GM19099 (cell line): ENCODE data around the gene NEU4.
A peak's percentile ranks its signal among the peaks of the same experiment; 100 is the strongest.

ENCODE experiments used
- POLR2A ChIP-seq: IDR thresholded peaks from 3 replicates; pipeline ENCODE4 v1.6.1; 2011; ENCODE audit warnings: low read depth; ENCODE audit not compliant: insufficient read length; ENCODE audit errors: extremely low read depth

The NEU4 gene

DNA sequence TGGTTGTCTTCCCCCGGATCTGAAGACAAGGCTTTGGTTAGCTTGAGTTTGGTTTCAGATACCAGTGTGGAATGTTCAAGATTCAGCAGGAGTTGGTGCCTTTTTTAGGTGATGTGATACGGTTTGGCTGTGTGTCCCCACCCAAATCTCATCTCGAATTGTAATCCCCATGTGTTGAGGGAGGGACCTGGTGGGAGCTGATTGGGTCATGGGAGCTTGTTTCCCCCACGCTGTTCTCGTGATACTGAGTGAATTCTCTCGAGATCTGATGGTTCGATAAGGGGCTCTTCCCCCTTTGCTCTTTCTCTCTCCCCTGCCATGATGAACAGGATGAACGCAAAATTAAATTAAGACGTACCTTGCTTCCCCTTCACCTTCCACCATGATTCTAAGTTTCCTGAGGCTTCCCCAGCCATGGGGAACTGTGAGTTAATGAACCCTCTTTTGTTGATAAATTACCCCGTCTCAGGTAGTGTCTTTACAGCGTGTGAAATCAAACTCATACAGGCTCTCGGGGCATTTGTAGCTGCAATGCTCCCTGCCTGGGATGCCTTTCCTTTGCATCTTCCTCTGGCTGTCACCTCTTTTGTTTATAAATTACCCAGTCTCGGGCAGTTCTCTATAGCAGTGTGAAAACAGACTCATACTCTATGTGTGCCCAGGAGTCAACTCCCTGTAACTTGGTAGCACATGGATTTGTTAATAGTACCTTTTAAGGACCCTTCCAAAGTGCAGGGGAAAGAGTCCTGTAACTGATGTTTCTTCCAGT is 28.4 kb downstream of the NEU4 start:
- TF ChIP-seq POLR2A, result no peak

DNA sequence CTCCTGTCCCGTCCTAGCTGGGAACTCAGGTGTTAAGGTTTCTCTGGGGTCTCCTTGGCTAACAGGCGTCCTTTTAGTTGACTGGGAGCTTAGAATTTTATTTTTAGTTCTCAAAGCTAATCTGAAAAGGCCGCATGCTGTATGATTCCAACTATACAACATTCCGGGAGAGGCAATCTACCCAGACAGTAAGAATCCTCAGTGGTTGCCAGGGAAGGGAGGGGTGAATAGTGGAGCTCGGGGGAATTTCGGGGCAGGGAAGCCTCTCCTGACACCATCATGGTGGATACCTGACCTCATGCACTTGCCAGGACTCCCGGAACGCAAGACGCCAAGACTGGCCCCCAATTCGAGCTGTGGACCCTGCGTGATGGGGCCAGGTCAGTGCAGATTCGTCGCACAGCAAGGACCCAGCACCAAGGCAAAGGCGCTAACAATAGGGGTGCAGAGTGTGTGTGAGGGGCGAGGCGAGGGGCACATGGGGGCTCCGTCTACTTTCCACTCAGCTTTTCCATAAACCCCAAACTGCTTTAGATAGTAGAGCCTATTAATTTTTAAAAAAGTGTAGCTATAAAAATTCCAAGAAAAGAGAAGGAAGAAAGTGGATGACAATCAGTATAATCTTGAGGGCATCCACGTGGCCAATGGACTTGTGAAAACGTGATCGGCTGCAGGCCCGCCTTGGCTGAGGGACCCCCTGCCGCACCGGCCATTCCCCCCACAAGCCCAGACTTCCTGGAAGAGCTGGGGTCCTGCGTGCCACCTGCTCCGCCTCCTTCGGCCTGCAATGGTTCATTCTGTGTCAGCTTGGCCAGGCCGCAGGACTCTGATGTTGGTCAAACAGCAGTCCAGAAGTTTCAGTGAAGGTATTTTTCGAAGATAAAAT is 32.4 kb downstream of the NEU4 start:
- TF ChIP-seq POLR2A, result no peak

DNA sequence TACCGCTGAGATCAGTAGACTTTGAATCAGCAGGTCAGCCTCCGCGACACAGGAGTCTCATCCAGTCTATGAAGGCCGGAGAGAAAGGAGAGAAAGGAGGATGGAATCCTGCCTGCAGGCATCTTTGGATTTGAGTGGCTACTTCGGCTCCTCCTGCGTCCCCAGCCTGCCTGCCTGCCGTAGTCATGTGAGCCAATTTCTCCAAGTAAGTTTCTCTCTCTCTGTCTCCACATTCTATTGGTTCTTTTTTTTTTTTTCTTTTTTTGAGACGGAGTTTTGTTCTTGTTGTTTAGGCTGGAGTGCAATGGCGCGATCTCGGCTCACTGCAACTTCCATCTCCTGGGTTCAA is 33.0 kb downstream of the NEU4 start:
- TF ChIP-seq POLR2A, result no peak

DNA sequence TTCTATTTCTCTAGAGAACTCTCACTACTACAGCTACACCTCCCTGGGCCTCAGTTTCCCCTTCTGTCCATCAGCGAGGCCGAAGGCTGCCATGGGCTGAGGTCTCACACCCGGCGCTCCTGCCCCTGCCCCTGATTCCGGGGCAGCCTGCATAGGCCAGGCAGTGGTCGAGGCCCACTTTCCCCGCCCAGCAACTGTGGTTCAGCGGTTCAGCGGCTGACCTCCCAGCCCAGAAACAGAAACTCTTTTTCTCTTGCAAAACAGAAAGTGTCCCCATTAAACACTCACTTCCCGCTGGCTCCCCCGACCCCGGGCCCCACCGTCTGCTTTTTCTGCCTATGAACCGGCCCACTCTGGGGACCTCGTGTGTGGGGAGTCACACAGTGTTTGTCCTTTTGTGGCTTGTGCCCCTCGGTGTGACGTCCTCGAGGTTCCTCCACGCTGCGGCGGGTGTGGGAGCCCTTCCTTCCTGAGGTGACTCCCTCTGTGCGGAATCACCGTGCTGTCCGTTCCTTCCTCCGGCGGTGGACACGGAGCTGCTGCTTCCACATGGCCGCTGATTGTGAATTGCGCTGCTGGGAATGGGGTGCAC is 33.7 kb downstream of the NEU4 start:
- peak; percentile 50 for TF ChIP-seq POLR2A

DNA sequence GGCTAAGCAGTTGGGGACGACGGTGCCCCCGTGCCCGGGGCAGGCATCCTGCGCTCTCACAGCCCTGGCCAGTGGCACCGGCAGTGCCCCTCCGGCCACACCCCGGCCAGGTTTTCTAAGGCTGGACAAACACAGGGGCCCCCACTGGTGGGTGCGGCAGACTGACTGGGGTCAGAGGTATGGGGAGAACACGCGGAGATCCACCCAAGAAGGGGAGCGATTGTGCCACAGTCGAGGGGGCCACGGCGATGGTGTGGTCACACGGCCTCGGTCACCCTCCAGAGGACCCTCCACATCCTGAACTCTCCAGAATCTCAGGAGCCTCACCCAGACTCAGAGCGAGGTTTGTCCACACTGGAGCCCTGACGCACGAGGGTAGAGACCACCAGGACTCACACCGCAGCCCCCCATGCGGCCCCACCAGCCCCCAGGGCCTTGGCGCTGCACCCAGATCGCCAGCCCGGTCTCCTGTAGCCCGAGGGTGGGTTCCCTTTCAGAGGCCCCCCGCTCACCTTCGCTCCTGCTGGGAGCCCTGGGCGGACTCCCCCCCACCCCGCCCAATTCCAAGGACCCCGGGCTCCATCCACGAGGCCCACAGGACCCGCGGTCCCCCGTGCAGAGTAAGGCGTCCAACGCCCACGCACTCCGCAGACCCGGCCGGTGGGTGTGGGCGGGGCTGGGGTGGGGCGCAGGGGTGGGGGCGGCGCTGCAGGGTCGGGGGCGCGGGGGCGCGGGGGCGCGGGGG is 34.5 kb downstream of the NEU4 start:
- no peak for TF ChIP-seq POLR2A

DNA sequence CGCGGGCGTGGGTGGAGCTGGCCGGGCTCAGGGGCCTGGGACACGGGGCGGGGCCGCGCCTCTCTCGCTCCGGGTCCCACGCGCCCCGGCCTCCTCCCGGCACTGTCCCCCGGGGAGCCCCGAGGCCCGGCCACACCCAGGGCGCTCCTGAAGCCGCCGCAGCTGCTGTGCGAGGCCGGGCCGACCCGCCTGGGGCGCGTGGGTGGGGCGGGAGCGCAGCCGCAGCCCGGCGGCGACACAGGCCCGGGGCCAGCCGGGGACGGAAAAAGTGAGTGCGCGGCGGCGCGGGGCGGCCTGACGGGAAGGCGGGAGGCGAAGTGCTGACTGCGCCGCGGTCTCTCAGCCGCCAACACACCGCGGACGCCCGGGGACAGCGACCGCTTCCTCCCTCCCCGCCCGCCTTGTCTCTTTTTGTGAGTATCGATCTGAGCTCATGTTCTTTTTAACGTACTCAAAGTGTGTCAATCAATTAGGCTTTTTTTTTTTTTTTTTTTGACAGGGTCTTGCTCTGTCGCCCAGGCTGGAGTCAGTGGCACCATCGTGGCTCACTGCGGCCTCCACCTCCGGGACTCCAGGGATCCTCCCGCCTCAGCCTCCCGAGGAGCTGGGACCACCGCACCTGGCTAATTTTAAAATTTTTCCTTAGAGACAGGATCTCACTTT is 35.2 kb downstream of the NEU4 start:
- TF ChIP-seq POLR2A, result peak; percentile 44

DNA sequence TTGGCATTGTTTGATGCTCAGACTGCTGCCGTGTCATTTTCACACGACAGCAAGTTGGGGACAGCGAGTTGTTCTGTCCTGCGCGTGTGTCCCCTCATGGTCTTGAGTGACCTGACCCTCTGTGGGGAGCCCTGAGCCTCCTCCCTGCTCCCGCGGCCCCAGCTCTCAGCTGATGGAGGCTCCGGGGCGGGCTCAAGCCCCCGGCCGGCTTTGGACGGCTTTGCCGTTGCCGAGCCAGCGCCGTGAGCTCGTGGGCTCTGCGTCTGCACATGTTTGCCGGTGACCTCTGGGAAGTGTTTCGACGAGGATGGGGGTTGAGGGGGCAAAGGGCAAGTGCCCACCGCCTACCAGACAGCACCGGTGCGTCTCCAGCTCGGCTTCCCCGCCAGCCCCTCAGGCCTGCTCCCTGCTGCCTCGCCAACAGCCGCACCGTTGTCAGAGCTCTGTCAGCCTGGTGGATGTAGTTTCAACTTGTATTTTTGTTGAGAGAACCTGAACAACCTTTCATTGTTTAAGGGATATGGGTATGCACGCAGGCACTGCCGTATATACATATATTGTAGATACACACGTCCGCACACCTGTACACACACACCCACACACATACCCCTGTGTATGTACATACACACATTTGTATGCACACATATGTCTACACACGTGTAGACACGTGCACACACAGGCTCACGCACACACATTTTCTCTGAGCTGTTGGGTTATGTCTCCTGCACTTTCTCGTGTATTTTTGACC is 36.0 kb downstream of the NEU4 start:
- no peak for TF ChIP-seq POLR2A

DNA sequence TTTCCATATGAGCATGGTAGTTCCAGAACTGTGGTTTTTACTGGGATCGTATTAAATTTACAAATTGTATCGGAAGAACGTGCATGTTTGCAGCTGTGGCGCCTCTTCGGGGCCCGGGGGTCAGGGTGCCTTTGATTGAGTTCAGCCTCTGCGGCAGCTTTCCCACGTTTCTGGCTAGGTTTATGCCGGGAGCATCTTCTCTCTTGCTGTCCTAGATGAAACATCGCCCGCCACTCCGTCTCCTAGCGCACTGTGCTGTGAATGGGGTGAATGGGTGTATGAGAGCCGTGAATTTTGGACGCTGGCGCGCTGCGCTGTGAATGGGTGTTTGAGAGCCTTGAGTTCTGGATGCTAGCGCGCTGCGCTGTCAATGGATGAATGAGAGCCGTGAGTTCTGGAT is 37.4 kb downstream of the NEU4 start:
- TF ChIP-seq POLR2A, result no peak

DNA sequence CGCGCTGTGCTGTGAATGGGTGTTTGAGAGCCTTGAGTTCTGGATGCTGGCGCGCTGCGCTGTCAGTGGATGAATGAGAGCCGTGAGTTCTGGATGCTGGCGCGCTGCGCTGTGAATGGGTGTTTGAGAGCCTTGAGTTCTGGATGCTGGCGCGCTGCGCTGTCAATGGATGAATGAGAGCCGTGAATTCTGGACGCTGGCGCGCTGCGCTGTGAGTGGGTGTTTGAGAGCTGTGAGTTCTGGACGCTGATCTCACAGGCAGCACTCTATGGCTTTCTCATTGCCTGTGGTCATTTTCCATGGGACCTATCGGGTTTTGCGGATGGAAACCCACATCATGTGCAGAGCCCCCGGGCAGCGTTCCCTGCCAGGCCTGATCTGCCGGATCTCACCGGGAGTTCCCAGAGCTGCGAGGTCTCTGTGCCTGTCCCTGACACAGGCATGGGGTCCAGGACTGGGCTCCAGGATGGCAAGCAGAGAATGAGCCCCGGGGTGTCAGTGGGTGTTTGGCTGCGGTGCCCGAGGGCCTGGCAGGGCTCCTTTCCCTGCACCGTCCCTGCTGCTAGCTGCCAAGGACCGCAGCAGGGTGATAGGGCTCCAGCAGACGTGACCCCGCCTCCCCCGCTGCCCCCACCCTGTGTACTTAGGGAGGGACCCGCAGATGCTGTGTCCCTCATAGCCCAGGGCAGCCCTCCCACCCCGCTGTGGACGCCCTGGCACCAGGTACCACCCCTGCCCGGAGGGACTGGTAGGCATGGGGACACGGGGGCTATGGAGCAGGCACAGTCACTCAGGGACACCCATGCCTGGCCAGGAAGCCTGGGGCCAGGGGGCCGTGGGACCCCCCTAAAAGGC is 40.0 kb downstream of the NEU4 start:
- TF ChIP-seq POLR2A, result no peak

DNA sequence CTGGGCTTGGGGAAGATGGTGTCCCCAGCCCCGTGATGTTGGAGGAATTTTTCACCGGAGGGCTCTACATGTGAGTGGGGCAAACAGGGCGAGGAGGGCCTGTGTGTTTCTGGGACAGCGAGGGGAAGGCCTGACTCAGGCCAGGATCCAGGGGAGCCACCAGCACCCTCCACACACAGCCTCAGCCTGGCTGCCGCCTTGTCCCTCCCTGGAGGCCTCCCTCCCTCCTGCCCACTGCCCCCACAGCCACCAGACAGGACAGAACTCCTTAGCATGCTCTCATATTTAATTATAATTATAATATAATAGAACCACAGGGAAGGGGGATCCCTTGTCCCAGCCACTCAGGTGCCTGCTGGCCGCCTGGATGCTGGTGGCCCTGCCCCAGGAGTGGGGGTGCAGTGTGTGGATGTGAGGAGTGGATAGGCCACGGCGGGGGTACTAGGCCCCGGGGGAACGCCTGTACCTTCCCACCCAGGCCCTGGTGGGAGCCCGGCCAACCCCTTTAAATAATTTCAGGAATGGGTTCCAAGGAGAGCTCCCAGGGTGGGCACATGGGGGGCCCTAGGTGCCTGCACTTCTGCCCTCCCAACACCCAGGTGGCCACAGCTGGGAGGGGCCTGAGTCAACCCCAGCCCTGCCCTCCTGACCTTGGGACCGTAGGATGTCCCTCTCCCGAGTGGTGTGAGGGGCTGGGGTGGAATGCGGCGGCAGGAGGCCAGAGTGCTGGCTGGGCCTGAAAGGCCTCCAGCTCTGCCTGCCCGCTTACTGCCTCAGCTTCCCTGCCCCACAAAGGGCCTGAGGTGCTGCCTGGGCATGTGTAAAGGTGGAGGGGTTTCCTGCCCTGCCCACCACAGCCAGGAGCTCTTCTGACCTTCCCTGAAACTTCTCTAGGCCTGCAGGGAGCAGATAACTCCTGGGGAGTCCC is 40.9 kb downstream of the NEU4 start:
- no peak for TF ChIP-seq POLR2A

DNA sequence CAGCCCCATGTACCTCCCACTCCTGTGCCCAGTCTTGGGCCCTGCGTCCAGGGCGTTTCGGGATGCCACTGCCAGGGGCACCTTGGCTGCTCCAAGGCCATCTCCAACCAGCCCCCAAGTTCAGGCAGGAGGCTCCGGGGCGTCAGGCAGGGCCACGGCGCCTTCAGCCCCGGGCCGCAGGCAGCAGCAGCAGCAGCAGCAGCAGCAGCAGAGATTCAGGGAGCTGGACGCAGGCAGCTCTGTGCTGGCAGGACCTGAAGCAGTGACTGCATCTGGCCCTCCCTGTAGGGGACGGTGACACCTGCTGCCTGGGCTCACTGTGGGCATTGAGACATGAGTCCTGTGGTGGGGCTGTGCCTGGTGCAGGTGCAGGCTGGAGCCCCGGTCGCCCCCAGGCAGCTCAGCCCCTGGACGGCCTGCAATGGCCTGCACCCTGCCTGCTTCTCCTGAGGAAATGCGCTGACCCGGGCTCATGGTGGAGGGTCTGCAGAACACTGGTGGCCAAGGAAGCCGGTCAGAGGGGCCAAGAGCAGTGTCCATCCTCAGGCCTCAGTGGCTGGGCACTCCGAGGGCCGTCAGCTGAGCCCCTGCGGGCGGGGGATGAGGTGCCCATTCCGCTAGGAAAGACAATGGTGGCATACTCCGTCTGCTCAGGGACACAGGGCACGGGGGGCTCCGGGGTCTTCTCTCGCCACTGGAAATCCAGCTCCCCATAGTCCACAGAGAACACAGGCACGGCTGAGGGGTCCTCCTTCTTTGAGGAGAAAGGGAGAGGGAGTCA is 41.7 kb downstream of the NEU4 start:
- TF ChIP-seq POLR2A, result no peak

DNA sequence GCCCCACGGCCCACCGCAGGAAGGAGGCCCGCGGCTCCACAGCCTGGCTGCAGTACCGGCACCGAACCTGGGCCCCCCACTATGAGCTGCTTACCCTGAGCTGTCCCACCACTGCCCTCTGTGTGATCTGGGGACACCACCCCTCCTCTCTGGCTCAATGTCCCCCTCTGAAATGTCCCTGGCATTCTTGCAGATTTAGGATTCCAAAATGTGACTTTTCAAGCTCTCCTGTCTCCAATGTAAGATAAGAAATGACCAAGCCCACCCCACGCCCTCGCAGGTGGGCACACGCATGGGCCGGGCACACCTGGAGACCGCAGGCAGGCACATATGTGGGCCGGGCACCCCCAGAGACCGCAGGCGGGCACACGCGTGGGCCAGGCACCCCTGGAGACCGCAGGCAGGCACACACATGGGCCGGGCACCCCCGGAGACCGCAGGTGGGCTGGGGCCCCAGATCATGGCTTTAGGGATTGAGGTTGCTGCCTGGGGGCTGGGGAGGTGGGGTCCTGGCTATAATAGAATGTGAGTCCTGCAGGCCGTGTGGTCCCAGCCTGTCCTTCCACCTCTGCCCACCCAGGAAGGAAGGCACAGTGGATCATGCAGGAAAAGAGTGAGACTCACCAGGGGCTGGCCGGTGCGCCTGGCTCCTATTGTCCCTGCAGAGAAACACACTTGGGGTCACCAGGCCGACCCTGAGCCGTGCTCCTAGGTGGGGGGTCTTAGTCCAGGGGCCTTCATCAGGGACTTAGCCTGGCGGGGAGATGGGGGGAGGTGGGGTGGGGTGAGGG is 42.5 kb downstream of the NEU4 start:
- TF ChIP-seq POLR2A, result no peak
